Middle frontal gyrus (tissue), 1 donor: ENCODE results near the gene P2RY1.

Experiments used
- DNase-seq: peaks from one replicate; pipeline ENCODE4 v3.0.0-alpha.2; 2015; ENCODE audit warnings: low spot score; ENCODE audit errors: extremely low spot score

Gene P2RY1, protein sequence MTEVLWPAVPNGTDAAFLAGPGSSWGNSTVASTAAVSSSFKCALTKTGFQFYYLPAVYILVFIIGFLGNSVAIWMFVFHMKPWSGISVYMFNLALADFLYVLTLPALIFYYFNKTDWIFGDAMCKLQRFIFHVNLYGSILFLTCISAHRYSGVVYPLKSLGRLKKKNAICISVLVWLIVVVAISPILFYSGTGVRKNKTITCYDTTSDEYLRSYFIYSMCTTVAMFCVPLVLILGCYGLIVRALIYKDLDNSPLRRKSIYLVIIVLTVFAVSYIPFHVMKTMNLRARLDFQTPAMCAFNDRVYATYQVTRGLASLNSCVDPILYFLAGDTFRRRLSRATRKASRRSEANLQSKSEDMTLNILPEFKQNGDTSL

DNA sequence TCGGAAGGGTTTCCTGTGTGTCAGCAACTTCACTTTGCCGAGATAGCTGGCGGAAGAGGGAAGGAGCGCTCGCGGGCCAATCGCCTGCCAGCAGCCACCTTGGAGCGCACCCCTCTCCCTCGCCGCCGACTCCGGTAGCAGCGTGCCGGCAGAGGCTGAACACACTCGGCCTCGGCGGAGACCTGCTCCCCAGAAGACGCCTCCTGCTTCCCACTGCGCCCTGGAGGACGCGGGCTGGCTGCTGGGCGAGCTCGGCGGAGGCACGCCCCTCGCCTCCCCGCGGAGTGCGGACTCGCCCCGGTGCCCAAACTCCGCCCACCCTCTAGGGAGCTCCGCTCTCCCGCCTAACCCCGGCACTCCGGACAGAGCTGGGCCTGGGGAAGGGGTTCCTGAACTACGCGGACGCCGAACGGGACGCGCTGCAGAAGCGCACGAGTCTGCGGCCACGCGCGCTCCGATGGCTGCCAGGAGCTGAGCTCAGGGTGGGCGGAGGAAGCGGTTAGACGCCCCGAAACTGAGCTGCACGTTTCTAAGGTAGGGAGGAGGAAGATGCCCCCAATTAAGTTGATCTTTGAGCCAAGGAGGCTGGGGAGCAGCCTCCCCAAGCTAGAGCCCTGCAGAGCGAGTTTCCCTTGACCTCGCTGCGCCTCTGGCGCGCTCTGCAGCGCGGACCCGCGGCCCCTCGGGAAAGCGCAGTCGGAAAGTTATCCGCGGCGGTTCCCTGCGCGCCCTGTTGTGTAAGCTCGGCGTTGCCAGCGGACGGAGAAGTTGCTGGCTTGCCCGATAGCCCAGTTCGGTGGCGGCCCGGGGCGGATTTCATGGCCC, at the start of gene P2RY1:
Gene P2RY1 (plus strand): TSS at position 356 of the 825 bp plus-strand sequence. CDS start 652 bp downstream, outside the sequence.
- no peak for DNase-seq

DNA sequence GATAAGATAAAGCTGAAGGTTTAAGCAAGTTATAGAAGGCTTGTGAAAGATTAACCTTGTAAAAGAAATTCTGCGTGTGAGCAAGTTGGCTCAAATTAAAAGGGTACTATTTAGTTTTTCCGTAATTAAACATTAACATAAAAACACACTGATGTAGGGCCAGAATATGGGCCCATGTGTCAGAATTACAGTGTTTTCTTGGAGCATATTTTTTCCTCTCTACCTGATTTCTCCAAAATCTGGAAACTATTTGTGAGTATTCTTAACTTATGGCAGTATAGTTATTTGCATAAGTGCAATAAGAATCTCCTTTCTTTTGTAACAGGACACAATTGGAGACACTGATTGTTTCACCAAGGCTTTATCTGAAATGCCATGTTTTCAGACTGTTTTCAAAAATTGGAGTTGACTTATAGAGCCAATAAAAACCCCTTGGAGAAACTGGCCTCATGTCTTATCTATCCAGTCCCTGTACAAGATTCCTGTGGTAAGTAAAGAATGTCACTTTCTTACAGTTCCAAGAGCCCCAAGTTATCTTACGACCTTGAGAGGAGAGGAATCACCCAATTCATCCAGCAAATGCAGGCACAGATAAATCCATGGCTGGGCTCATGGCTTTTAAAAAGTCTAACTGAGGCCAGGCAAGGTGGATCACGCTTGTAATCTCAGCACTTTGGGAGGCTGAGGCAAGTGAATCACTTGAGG, 47.8 kb upstream of the P2RY1 start:
- no peak for DNase-seq

DNA sequence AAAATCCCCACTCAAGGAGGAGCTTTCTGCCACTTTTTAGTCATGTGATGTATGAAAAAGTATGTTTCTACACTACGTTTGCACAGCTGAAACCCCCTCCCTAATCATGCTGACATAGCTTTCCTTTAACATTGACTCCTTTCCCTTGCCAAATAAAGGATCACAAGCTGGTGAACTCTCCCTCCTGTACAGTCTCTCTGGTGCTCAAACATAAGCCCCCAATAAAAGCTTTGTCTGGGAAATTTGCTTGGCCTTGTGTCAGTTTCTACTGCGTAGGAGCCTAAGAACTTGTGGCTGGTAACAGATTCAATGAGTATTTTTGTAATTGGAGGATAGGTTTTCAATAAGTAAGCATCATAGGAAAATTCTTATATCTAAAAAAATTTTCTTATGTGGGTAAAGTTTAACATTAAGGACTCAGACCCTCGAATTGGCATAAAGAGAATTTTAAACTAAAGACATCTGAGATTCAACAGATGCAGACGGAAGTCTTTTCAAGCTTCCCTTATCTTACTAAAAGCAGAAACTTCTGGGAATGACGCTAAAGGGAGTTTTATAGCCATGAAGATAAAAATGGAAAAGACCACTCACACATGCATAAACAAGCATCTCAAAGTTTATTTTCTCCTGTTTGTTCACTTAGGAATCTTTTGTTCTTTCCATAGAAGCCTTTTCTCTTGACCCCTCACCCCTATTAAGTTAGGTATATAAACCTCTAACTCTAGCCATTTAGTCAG, 44.1 kb upstream of the P2RY1 start:
- DNase-seq = no peak

DNA sequence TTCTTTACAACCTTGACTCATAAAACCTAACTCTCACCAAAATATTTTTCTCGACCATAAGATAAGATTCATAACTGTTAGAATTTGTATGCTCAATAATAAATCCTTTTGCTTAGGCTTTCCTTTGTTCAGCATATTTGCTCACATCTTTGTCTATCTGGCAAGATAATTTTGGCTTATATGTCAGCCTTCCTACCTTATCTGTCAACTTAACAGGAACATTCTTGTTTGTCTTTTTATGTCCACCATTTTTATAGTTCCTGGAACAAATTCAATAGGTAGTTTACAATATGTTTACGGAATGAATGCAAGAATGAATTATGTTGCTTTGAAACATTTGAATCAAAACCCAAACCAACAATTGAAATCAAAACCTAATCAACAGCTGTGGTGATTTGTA, 41.0 kb upstream of the P2RY1 start:
- DNase-seq = no peak

DNA sequence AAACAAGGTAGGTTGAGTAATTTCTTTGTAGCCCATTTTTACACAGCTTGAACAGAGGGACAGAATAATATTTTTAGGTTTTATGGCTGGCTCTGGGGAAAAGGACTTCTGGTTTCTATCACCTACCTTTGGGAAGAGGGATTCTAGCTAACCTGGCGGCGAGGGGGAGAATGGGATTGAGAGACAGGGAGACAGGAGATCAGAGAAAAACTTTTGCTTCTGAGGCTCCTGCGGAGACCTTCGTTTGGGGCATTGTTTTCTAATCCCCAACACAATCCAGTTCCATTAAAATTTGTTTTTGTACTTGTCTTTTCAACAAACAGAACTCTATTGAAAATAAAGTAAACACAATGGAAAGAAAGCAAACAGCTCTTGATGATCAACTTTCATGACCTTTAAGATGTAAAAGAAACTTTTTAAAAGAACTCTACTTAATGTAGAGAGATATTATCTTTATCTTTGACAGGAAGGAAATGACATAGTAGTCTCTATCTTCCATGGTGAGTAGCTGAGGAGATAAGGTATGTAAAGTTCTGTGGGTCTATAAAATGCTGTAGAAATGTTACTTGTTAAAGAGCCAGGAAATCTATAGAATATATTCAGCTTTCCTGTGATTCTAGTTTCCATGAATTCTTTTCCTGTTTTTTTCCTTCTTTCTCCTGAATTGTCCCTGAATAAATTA, 37.0 kb upstream of the P2RY1 start:
- DNase-seq = no peak

GRCh38 chr3:152811974-152812760, 22.8 kb upstream of the P2RY1 start:
- DNase-seq = no peak

DNA sequence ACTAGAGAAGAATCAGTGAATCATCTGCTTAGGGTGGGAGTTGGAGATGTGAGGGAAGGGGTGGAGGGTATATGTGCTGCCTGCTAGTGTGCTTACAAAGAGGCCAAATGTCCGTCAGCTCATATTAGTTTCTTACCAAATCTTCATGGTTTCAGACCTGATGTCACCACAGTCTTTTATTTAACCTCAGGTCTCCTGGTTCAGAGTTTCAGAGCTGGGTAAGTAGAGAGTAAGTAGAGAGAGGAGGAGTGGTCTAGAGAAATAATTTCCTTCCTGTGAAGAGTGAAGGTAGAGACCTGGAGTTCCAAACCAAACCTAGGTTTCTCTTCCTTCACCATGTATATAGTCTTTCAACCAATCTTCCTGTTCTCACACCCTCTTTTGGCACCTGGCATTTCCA, 17.5 kb upstream of the P2RY1 start:
- no peak for DNase-seq

DNA sequence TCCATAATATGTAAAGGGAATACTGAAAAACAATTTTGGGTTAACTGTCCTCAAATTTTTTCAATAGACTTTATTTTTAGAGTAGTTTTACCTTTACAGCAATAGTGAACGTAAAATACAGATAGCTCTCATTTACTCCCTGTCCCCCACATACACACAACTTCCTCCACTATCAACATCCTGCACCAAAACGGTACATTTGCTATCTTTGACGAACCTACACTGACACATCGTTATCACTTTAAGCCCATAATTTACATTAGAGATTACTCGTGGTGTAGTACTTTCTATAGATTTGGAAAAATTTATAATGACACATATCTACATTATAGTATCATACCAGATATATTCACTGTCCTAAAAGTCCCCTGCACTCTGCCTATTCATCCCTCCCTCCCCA, 16.9 kb upstream of the P2RY1 start:
- DNase-seq = no peak

DNA sequence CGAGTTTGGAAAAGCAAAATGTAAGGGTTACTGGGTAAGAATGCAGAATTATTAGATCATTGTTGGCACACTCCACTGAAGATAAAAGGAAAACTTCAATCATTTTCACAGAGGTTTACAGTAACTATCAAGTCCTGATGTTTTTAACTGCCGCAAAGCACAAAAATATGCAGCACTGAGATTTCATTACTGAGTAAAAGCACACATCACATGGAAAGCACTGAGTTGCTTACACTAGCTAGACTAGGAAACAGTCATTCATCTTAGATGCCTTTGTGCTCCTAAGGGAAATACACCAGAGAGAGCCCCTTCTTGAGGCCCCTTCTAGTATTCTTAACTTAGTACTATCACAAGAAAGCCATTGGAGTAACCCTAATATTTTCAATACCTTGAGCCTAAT, 11.8 kb upstream of the P2RY1 start:
- no peak for DNase-seq

- no peak for DNase-seq
These were observed 11.2 kb upstream of the P2RY1 start for GRCh38 chr3:152823781-152824180.

GRCh38 chr3:152825566-152825965, 9.4 kb upstream of the P2RY1 start:
- DNase-seq = no peak

- DNase-seq = no peak
These were observed 8.5 kb upstream of the P2RY1 start for GRCh38 chr3:152826476-152826875.

- DNase-seq = no peak
These were observed 7.6 kb upstream of the P2RY1 start for GRCh38 chr3:152827313-152827712.

DNA sequence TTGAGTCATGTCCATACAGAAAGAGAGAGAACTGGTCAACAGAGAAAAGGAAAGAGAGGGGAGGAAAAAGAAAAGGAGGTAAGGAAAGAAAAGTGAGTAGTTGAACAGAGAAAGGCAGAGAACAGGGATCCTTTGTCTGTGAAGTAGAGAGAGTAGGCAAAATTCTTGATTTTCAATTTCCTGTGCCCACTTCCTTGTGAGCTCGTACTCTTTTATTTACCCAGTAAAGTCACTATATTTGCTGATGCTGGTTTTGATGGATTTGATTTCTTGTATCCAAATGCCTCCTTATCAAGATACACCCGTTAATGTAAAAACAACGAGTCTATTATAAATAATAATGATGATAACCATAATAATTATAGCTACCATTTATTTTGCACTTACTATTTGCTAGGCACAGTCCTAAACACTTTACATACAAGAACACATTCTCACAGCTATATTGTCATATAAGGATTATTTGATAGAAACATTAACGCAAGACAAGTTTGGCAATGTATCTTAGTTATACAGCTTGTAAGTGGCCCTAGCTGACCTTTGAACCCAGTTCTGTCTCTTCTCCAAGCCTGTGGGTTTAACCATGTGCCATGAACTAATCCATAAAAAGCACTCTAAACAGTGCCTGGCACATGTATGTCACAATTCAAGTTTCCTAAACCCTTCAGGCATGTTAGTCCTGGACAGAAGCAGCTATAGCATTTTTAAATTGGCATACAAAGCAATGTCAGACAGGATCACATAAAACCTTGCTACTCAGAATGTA, 6.7 kb upstream of the P2RY1 start:
- no peak for DNase-seq

DNA sequence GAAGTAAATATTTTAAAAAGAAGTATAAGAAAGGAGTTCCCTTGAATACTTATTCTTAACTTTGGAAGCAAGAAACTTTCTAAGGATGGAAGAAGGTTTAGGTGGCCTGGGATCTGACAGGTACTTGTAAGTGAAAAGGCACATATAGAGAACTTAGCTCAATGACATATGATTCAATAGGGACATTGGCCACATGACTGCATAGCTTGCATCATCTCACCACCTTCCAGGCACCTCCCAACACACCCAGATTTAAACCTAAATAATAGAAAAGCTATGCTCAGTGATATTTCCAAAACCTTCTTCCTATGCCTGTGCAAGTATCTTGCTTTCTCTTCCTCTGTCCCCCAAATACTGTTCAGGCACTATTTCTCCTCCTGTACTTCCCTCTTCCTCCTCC, 4.7 kb upstream of the P2RY1 start:
- DNase-seq = no peak

- no peak for DNase-seq
These were observed 2.9 kb upstream of the P2RY1 start for GRCh38 chr3:152832046-152832445.

DNA sequence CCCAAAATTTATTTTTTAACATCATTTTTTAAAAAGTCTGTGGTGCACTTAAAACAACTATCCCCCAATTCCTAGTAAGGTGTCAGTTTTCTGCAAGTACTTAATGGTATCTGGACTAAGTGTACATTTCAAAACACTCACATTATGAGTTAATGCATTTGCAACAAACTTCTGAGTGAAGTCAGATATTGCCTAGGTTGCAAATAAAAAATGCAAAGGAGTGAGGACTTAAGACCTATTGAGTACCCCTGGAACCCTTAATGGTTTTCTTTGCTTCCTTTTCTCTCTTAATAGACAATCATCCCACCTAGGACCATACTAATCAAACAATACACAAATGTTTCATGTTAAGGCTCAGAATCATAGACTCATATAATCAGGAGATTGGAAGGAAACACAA, 1.8 kb upstream of the P2RY1 start:
- no peak for DNase-seq

- DNase-seq = no peak
These were observed 648 bp upstream of the P2RY1 start for GRCh38 chr3:152834191-152834775.

DNA sequence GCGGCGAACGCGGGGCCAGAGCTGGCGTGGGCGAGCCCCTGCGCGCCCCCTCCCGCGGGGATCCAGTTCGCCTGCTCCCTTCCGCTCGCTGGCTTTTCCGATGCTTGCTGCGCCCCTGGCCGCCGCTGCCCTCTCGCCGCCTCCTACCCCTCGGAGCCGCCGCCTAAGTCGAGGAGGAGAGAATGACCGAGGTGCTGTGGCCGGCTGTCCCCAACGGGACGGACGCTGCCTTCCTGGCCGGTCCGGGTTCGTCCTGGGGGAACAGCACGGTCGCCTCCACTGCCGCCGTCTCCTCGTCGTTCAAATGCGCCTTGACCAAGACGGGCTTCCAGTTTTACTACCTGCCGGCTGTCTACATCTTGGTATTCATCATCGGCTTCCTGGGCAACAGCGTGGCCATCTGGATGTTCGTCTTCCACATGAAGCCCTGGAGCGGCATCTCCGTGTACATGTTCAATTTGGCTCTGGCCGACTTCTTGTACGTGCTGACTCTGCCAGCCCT, 721 bp downstream of the P2RY1 start:
- DNase-seq = no peak
